GM12801 (cell line): ENCODE data around the gene ADORA2A.

ENCODE experiments used
- TF ChIP-seq, protein P1 (sequence below): IDR thresholded peaks from one replicate; pipeline ENCODE4 v1.5.1; 2011; ENCODE audit warnings: control low read depth; ENCODE audit not compliant: insufficient read length; ENCODE audit errors: extremely low read depth

The ADORA2A gene

DNA sequence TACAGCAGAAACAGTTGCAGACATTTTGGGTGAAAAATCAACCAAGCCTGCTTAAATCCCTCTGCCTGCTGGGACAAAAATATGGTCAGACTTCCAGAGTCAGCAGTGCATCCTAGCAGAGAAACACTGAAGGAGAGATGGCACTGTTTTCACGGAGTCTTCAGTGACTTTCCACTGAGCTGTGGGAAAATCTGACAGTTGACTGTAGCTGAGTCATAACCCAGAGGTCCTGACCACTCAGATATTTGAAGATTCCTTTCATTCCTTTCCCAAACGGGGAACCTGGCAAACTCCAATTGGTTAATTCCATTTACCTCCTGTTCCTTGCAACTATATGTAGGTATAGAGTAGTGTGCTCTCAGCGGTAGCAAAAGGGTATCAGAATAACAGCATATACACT is 46.8 kb downstream of the ADORA2A start:
- TF ChIP-seq, protein P1, sequence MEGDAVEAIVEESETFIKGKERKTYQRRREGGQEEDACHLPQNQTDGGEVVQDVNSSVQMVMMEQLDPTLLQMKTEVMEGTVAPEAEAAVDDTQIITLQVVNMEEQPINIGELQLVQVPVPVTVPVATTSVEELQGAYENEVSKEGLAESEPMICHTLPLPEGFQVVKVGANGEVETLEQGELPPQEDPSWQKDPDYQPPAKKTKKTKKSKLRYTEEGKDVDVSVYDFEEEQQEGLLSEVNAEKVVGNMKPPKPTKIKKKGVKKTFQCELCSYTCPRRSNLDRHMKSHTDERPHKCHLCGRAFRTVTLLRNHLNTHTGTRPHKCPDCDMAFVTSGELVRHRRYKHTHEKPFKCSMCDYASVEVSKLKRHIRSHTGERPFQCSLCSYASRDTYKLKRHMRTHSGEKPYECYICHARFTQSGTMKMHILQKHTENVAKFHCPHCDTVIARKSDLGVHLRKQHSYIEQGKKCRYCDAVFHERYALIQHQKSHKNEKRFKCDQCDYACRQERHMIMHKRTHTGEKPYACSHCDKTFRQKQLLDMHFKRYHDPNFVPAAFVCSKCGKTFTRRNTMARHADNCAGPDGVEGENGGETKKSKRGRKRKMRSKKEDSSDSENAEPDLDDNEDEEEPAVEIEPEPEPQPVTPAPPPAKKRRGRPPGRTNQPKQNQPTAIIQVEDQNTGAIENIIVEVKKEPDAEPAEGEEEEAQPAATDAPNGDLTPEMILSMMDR = no peak

DNA sequence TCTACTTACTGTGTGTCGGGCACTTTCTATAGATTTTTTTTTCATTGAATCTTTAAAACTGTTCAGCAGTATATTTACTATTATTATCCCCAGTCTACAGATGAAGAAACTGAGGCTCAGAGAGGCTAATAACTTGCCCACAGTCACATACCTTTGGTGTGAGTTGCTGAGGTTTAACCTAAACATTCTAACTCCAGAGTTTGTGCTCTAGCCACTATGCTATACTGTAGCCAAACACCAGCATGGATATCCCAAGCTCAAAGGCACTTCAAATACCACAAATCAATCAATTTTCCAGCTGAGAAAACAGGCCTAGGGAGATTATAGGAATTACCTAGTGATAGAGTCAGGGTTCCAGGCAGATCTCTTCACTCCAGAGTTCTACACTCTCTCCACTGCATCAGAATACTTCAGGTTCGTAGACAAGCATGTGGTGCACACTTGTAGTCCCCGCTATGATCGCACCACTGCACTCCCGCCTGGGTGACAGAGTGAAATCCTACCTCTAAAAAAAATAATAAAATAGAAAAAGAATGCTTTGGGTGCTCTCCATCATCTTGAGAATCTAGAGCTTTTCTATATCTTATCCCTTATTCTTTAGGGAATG is 47.4 kb downstream of the ADORA2A start:
- TF ChIP-seq, protein P1 = no peak

DNA sequence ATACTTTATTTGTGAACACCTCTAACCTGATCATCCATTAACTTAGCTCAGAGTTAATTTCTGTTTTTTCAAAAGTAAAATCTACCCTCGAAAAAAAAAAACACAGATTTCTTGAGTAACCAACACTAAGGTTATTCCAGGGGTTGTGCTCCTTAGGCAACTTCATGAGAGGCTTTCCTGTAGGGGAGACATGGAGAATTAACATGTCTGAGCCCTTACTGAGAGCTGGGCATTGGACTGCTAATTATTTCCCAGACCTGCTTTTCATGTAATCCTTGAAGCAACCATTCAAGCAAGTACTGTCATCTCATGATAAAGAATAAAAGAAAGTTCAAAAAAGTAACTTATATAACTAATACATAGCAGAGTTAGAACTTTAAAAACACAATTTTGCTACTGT is 54.2 kb downstream of the ADORA2A start:
- TF ChIP-seq, protein P1 = no peak

DNA sequence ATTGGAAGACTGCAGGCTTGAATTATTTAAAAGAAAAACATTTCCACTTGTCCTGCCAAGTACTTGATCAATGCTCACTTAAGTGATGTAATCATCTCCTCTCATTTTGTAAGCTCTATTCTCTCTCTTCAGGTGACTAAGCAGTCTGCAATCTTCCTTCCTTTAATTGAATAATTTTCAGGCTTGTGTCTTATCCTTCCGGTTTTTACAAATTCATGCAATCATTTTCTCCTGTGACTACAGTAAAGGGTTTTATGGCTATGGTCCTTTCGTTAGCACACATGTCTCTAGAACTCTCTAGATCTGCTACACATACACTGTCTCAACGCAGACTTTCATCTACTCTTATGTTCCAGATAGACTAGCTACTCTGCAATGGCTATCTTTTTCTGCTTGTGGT is 55.2 kb downstream of the ADORA2A start:
- TF ChIP-seq, protein P1 = no peak

DNA sequence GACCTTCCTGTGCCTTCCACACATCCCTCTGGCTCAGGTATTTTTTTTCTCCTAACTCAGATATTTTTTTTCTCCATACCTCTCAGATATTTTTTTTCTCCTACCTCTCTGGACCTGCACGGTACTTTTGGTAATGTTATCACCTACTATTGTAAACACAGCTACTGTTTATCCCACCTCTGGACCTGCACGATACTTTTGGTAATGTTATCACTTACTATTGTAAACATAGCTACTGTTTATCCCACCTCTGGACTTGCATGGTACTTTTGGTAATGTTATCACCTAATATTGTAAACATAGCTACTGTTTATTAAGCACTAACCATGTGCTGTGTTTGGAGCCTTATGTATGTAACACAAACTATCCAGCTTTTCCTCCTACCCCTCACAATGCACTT is 55.6 kb downstream of the ADORA2A start:
- TF ChIP-seq, protein P1 = no peak

DNA sequence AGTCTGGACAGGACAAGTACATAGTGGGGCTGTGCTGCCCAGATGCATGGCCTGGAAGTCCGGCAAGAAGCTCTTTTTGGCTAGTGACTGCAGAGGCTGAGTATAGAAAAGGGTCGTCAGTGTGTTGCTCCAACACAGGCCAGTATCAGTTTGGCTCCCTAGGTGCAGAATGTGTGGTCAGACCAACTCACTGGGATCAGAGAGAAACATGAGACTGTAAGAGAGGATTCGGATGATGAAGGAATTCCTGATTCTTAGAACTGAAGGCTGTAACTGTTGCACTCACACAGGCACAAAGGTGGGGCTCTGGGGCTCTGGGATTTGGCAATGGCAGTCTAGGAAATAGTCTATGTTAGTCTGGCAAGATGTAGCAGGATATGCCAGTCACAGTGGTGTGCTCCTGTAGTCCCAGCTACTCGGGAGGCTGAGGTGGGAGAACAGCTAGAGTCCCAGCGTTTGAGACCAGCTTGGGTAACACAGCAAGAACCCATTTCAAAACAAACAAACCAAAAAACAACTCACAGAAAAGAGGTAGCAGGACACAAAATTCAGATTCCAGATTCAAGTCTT is 56.7 kb downstream of the ADORA2A start:
- TF ChIP-seq, protein P1 = no peak

DNA sequence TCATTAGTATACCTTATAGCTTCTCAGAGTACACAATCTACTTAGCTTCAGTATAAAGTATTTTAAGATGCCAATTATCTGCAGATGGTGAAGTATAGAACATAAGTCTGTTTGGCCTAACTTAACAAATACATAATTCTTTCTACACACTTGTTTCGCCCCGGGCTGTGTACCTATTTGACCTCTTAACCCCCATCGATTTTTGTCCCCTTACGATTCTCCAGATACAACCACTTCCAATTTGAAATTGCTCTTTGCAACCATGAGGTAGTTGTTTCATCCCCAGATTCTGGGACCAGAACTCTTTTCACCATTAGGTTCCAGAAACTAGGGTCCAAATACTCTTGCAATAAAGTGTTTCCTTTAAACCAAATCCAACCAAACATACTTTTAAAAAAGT is 57.8 kb downstream of the ADORA2A start:
- TF ChIP-seq, protein P1 = no peak

DNA sequence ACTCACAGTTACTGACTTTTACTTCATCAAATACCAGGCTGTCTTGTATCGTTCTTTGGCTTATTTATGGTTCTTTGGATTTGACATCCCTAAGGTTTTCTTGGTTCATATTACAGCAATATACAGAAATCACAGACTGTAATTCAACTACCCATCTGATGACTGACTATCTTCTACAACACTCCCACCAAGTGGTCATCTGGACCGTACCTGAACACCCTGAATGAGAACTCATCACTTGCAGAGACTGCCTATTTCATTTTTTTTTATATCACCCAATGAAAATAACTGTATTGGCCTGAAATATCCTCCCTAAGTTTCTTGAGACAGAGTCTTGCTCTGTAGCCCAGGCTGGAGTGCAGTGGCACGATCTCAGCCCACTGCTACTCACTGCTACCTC is 58.2 kb downstream of the ADORA2A start:
- TF ChIP-seq, protein P1 = no peak
